HepG2 (cell line): Measurements from ENCODE around the gene FOSB. TPM values are rescaled to one million over a fixed set of nuclear protein-coding genes. Genes with fewer than 3 reads are reported as not detected.

Experiments
- CHD4 ChIP-seq: fragments of 200-600 bp; sonication (generic); IDR thresholded peaks from 2 replicates; pipeline ENCODE4 v1.7.0; 2017; ENCODE audit warnings: mild to moderate bottlenecking, low read length, borderline replicate concordance
- FOXC1 ChIP-seq: sonication (generic); formaldehyde crosslinking; IDR thresholded peaks from 2 replicates; pipeline ENCODE4 v1.8.0; 2022; ENCODE audit warnings: mild to moderate bottlenecking, missing genetic modification reagents, borderline replicate concordance
- GATAD2A ChIP-seq: IDR thresholded peaks from 2 replicates; pipeline ENCODE4 v1.6.1; 2016
- KDM6A ChIP-seq: IDR thresholded peaks from 2 replicates; pipeline ENCODE4 v1.6.1; 2016; ENCODE audit warnings: low read depth
- LCORL ChIP-seq, 2 experiments: fragments of 450-650 bp in 1 of 2; sonication (generic) in 1 of 2; formaldehyde crosslinking in 1 of 2; IDR thresholded peaks; 2 replicates each; pipeline versions ENCODE4 v1.5.0 to v1.6.1; 2017 to 2020; ENCODE audit warnings: antibody characterized with exemption in 1 of 2, missing genetic modification reagents in 1 of 2
- MXI1 ChIP-seq: IDR thresholded peaks from 3 replicates; pipeline ENCODE4 v1.6.1; 2012; ENCODE audit warnings: low read depth, low read length, inconsistent platforms, borderline replicate concordance
- NR2F1 ChIP-seq, 2 experiments: fragments of 450-650 bp in 1 of 2; formaldehyde crosslinking in 1 of 2; IDR thresholded peaks; 2 replicates each; pipeline versions ENCODE4 v1.5.0 to v1.6.1; 2016 to 2020; ENCODE audit warnings: mild to moderate bottlenecking in 1 of 2, missing compliant biosample characterization in 1 of 2, missing genetic modification reagents in 1 of 2, moderate library complexity in 1 of 2
- POLR2G ChIP-seq: fragments of 200-400 bp; formaldehyde crosslinking; IDR thresholded peaks from 2 replicates; pipeline ENCODE4 v1.6.1; 2018; ENCODE audit warnings: mild to moderate bottlenecking, low read depth, low read length, moderate library complexity
- RBFOX2 ChIP-seq: fragments of 200-400 bp; formaldehyde crosslinking; IDR thresholded peaks from 2 replicates; pipeline ENCODE4 v1.6.1; 2017; ENCODE audit warnings: low read depth, mild to moderate bottlenecking, low read length
- REPIN1 ChIP-seq: sonication (generic); formaldehyde crosslinking; IDR thresholded peaks from 2 replicates; pipeline ENCODE4 v1.8.0; 2022; ENCODE audit warnings: missing genetic modification reagents, low read depth, mild to moderate bottlenecking, borderline replicate concordance
- RXRA ChIP-seq: sonication (generic); formaldehyde crosslinking; IDR thresholded peaks from 2 replicates; pipeline ENCODE4 v1.5.1; 2020; ENCODE audit warnings: missing genetic modification reagents
- SALL1 ChIP-seq: sonication (generic); formaldehyde crosslinking; IDR thresholded peaks from 2 replicates; pipeline ENCODE4 v1.8.0; 2022; ENCODE audit warnings: mild to moderate bottlenecking, missing genetic modification reagents
- SOX5 ChIP-seq: IDR thresholded peaks from 2 replicates; pipeline ENCODE4 v1.6.1; 2016; ENCODE audit warnings: borderline replicate concordance
- SP4 ChIP-seq: sonication (generic); formaldehyde crosslinking; IDR thresholded peaks from 2 replicates; pipeline ENCODE4 v1.8.1; 2023; ENCODE audit warnings: mild to moderate bottlenecking, missing genetic modification reagents
- U2AF1 ChIP-seq: fragments of 200-400 bp; formaldehyde crosslinking; optimal IDR thresholded peaks from 2 replicates; pipeline ENCODE3; 2017; ENCODE audit warnings: mild to moderate bottlenecking, low read depth, low read length
- ZBTB46 ChIP-seq: sonication (generic); formaldehyde crosslinking; IDR thresholded peaks from 2 replicates; pipeline ENCODE4 v1.4.0; 2020; ENCODE audit warnings: mild to moderate bottlenecking, missing genetic modification reagents, borderline replicate concordance
- ZGPAT ChIP-seq: IDR thresholded peaks from 2 replicates; pipeline ENCODE4 v1.6.1; 2016; ENCODE audit warnings: mild to moderate bottlenecking
- ZNF232 ChIP-seq: sonication (generic); formaldehyde crosslinking; IDR thresholded peaks from 2 replicates; pipeline ENCODE4 v1.4.0; 2020; ENCODE audit warnings: missing genetic modification reagents, borderline replicate concordance
- ZNF235 ChIP-seq: sonication (generic); formaldehyde crosslinking; IDR thresholded peaks from 2 replicates; pipeline ENCODE4 v1.8.1; 2023; ENCODE audit warnings: mild to moderate bottlenecking, missing genetic modification reagents, borderline replicate concordance
- ZNF274 ChIP-seq: sonication (generic); formaldehyde crosslinking; IDR thresholded peaks from 2 replicates; pipeline ENCODE4 v1.5.1; 2020; ENCODE audit warnings: mild to moderate bottlenecking, missing genetic modification reagents
- ZNF317 ChIP-seq: sonication (generic); formaldehyde crosslinking; IDR thresholded peaks from 2 replicates; pipeline ENCODE4 v1.5.0; 2020; ENCODE audit warnings: mild to moderate bottlenecking, missing genetic modification reagents
- ZNF367 ChIP-seq: sonication (generic); formaldehyde crosslinking; IDR thresholded peaks from 2 replicates; pipeline ENCODE4 v1.4.0; 2020; ENCODE audit warnings: missing genetic modification reagents, borderline replicate concordance
- ZNF564 ChIP-seq: sonication (generic); formaldehyde crosslinking; IDR thresholded peaks from 2 replicates; pipeline ENCODE4 v1.8.1; 2023; ENCODE audit warnings: mild to moderate bottlenecking, missing genetic modification reagents
- polyA plus RNA-seq, 8 experiments: library from polyadenylated mRNA; depleted of rRNA in 3 of 8; stranded (reverse) in 7 of 8; unstranded in 1 of 8; fragments of >200 nt; fragmentation: Illumina TruSeq in 4 of 8; extraction: Trizol in 4 of 8; gene quantifications; 2 replicates each; pipeline versions ENCODE4 v1.2.1 to v1.2.3, GENCODE V29; 2011 to 2016; ENCODE audit warnings: low read depth in 4 of 8, missing spikeins in 1 of 8, mixed read lengths in 1 of 8; ENCODE audit not compliant: insufficient read depth in 1 of 8
- total RNA-seq, 5 experiments: library from RNA; depleted of rRNA; stranded (reverse); fragments of >200 nt; fragmentation: Illumina TruSeq; extraction: Trizol; gene quantifications; 2 replicates each; pipeline ENCODE4 v1.2.3, GENCODE V29; 2016; ENCODE audit warnings: low read depth in 1 of 5
- TF ChIP-seq, protein P1 (sequence below), 2 experiments: sonication (generic) in 1 of 2; formaldehyde crosslinking in 1 of 2; IDR thresholded peaks; 2 replicates each; pipeline versions ENCODE4 v1.5.1 to v1.6.1; 2011 to 2020; ENCODE audit warnings: borderline replicate concordance in 1 of 2, low read depth in 1 of 2, low read length in 1 of 2, mild to moderate bottlenecking in 1 of 2, missing genetic modification reagents in 1 of 2, moderate library complexity in 1 of 2

FOSB gene
- total and polyA plus RNA-seq, 2 of the 13 experiments (the other 11 are each of a cell fraction or from before 2014, with no cell fraction given): 2.8 to 6.0 TPM

GRCh38 chr19:45444318-45445041 is 23.3 kb upstream of the FOSB start (continued):
- TF ChIP-seq ZBTB46 (0 out of 2 replicates have a peak, but pooled peaks have one; percentile 77), POLR2G (peak; percentile 38; the same call in 1 of the 2 replicates), KDM6A (CRISPR knock-in tag) (no peak), ZGPAT (peak; percentile 18; the same call in 1 of the 2 replicates), ZNF564 (no peak), ZNF367 (CRISPR knock-in tag) (no peak), LCORL (IDR thresholded peaks at IDR 0.05) (no peak), LCORL (CRISPR knock-in tag; IDR thresholded peaks at IDR 0.05) (peak; percentile 87), FOXC1 (CRISPR knock-in tag) (no peak), MXI1 (peak; percentile 89; the same call in 2 of the 3 replicates), ZNF235 (CRISPR knock-in tag) (no peak), REPIN1 (CRISPR knock-in tag) (peak; percentile 17; the same call in 1 of the 2 replicates), RXRA (CRISPR knock-in tag) (peak; percentile 55), CHD4 (peak; percentile 69; the same call in 1 of the 2 replicates), SALL1 (peak; percentile 43; the same call in 1 of the 2 replicates), RBFOX2 (peak; percentile 35; the same call in 1 of the 2 replicates), SOX5 (CRISPR knock-in tag) (peak; percentile 79), ZNF232 (peak; percentile 66; the same call in 1 of the 2 replicates), GATAD2A (CRISPR knock-in tag) (peak; percentile 39; the same call in 1 of the 2 replicates), ZNF317 (CRISPR knock-in tag) (0 out of 2 replicates have a peak, but pooled peaks have one; percentile 13), U2AF1 (no peak), NR2F1 (CRISPR knock-in tag; IDR thresholded peaks at IDR 0.05) (no peak; a peak in 1 of 4 replicates), SP4 (CRISPR knock-in tag) (peak; percentile 46; the same call in 1 of the 2 replicates), ZNF274 (CRISPR knock-in tag) (peak; percentile 17; the same call in 1 of the 2 replicates)
- TF ChIP-seq, protein P1, sequence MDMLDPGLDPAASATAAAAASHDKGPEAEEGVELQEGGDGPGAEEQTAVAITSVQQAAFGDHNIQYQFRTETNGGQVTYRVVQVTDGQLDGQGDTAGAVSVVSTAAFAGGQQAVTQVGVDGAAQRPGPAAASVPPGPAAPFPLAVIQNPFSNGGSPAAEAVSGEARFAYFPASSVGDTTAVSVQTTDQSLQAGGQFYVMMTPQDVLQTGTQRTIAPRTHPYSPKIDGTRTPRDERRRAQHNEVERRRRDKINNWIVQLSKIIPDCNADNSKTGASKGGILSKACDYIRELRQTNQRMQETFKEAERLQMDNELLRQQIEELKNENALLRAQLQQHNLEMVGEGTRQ (IDR thresholded peaks at IDR 0.05; ENCODE audit: low read depth, low read length): no peak
- TF ChIP-seq, protein P1 (CRISPR knock-in tag; IDR thresholded peaks at IDR 0.05; ENCODE audit: borderline replicate concordance): no peak
